ENCODE results near the gene KCNQ1.

DNA sequence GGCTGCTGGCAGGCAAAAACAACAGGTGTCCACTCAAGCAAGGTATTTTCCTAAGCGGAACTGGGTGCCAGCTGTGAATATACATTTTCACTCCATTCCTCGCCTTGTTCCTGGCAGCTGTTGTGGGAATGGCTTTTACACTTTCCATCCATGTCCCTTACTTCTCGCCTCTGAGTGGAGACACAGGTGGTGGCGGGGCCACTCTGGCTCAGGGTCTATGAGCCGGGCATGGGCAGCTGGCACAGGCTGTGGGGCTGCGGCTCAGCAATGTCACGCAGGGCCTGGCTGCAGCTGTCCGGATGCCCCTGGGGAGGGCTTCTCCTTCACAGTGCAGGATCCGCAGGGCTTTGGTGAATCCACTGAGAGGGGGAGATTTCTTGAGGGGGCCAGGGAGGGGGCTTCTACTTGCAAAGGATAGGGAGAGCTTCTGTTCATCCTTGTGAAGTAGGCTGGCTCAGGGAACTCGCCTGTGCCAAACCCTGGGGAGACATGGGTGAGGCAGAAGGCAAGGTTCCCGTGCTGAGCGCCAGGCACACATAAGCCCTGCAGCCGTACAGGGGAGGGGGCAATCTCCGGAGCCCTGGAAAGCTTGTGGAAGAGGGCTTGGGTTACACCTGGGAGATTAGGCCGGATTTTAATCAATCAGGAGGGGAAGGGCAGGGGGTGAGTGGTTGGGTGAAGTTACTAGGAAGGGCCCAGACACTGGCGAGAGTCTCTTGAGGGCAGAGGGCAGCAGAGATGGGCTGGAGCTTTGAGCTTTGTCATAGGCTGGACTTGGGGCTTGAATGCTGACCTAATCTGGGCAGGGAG lies 209.3 kb downstream of the KCNQ1 start:
- TF ChIP-seq POLR2A (IDR thresholded peaks at IDR 0.05; ENCODE audit: low read length), result no peak
- TF ChIP-seq GATA1 (IDR thresholded peaks at IDR 0.05; ENCODE audit: low read depth, low read length), result no peak
